GM12878 (cell line): ENCODE data around the gene NPEPPS.
"Not testable (repeated sequence)": the region's sequence is repeated elsewhere in the genome, so short reads cannot be mapped to it uniquely, and the experiment has no call there.

Experiments
- BHLHE40 ChIP-seq, 2 experiments: fragments of 450-650 bp in 1 of 2; IDR thresholded peaks; 2 replicates each; pipeline ENCODE4 v1.6.1; 2011 to 2017; ENCODE audit warnings: low read depth in 2 of 2, borderline replicate concordance in 1 of 2, improper control_type of control experiment in 1 of 2, low read length in 1 of 2, mild to moderate bottlenecking in 1 of 2
- CUX1 ChIP-seq: IDR thresholded peaks from 2 replicates; pipeline ENCODE4 v1.6.1; 2012; ENCODE audit warnings: improper control_type of control experiment, low read depth, low read length; ENCODE audit not compliant: insufficient replicate concordance
- EZH2 ChIP-seq: IDR thresholded peaks from 2 replicates; pipeline ENCODE4 v1.6.1; 2012; ENCODE audit warnings: low read depth, mild to moderate bottlenecking, control low read depth, inconsistent platforms, low read length, borderline replicate concordance; ENCODE audit not compliant: control insufficient read depth
- HDAC6 ChIP-seq: fragments of 200-600 bp; sonication (generic); IDR thresholded peaks from one replicate; pipeline ENCODE4 v1.8.0; 2017; ENCODE audit warnings: antibody characterized with exemption; ENCODE audit not compliant: unreplicated experiment
- MTA3 ChIP-seq: IDR thresholded peaks from 2 replicates; pipeline ENCODE4 v1.6.1; 2012; ENCODE audit warnings: low read length, inconsistent platforms, borderline replicate concordance
- MXI1 ChIP-seq: fragments of 150-350 bp; IDR thresholded peaks from 2 replicates; pipeline ENCODE4 v1.6.1; 2011; ENCODE audit warnings: low read depth, mild to moderate bottlenecking, inconsistent platforms, low read length, improper control_type of control experiment
- NFYA ChIP-seq: IDR thresholded peaks from 2 replicates; pipeline ENCODE4 v1.6.1; 2011; ENCODE audit warnings: low read depth, mild to moderate bottlenecking, low read length, improper control_type of control experiment, borderline replicate concordance
- POLR2AphosphoS5 ChIP-seq: IDR thresholded peaks from 2 replicates; pipeline ENCODE4 v1.6.1; 2011; ENCODE audit warnings: mild to moderate bottlenecking, low read length, inconsistent platforms
- RBBP5 ChIP-seq: fragments of 200-600 bp; sonication (generic); conservative IDR thresholded peaks from 2 replicates; pipeline ENCODE4 v1.6.1; 2016
- RCOR1 ChIP-seq: conservative IDR thresholded peaks from 2 replicates; pipeline ENCODE4 v1.6.1; 2012; ENCODE audit warnings: low read depth, low read length, improper control_type of control experiment
- SP1 ChIP-seq: IDR thresholded peaks from one replicate; pipeline ENCODE4 v1.6.1; 2011; ENCODE audit warnings: low read depth, low read length
- YY1 ChIP-seq: IDR thresholded peaks from 2 replicates; pipeline ENCODE4 v1.6.1; 2011; ENCODE audit warnings: low read depth, mild to moderate bottlenecking, low read length
- ZNF274 ChIP-seq: IDR thresholded peaks from one replicate; pipeline ENCODE4 v1.8.0; 2011; ENCODE audit not compliant: insufficient read length, insufficient read depth
- TF ChIP-seq, protein P1 (sequence below), 3 experiments: IDR thresholded peaks in 2 of 3; conservative IDR thresholded peaks in 1 of 3; 2 replicates each; pipeline ENCODE4 v1.5.1; 2011; ENCODE audit warnings: low read depth in 3 of 3, low read length in 3 of 3, mild to moderate bottlenecking in 3 of 3, control low read depth in 2 of 3, moderate library complexity in 2 of 3, inconsistent platforms in 1 of 3, mixed read lengths in 1 of 3; ENCODE audit not compliant: control insufficient read depth in 2 of 3, insufficient read depth in 1 of 3; ENCODE audit errors: extremely low read depth in 1 of 3

GRCh38 chr17:47502122-47502731 lies 28.7 kb upstream of the NPEPPS start:
- TF ChIP-seq CUX1; NFYA; MTA3; RCOR1; BHLHE40 (IDR thresholded peaks at IDR 0.05; ENCODE audit: borderline replicate concordance in 1 of 2, low read depth in 2 of 2, low read length in 1 of 2); SP1; HDAC6; YY1; ZNF274; RBBP5; MXI1; POLR2AphosphoS5; EZH2: not testable (repeated sequence)
- TF ChIP-seq, protein P1, sequence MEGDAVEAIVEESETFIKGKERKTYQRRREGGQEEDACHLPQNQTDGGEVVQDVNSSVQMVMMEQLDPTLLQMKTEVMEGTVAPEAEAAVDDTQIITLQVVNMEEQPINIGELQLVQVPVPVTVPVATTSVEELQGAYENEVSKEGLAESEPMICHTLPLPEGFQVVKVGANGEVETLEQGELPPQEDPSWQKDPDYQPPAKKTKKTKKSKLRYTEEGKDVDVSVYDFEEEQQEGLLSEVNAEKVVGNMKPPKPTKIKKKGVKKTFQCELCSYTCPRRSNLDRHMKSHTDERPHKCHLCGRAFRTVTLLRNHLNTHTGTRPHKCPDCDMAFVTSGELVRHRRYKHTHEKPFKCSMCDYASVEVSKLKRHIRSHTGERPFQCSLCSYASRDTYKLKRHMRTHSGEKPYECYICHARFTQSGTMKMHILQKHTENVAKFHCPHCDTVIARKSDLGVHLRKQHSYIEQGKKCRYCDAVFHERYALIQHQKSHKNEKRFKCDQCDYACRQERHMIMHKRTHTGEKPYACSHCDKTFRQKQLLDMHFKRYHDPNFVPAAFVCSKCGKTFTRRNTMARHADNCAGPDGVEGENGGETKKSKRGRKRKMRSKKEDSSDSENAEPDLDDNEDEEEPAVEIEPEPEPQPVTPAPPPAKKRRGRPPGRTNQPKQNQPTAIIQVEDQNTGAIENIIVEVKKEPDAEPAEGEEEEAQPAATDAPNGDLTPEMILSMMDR (IDR thresholded peaks at IDR 0.05 in 2 of 3, conservative IDR thresholded peaks at IDR 0.05 in 1 of 3; ENCODE audit: control insufficient read depth in 2 of 3, extremely low read depth in 1 of 3, insufficient read depth in 1 of 3, low read depth in 3 of 3, low read length in 3 of 3), result not testable (repeated sequence)
